ENCODE results near the gene DAAM1.
A peak's percentile ranks its signal among the peaks of the same experiment; 100 is the strongest.

DAAM1 gene

GRCh38 chr14:59187802-59188460, 536 bp upstream of the DAAM1 start:
- peak; percentile 38 to 56 for DNase-seq

- no peak for DNase-seq
Measured at GRCh38 chr14:59189091-59189785, 771 bp downstream of the DAAM1 start.

- DNase-seq, result peak; percentile 61 to 88
Measured at GRCh38 chr14:59189786-59190368, 1.4 kb downstream of the DAAM1 start.

GRCh38 chr14:59190372-59190771, 1.9 kb downstream of the DAAM1 start:
- DNase-seq, result peak in 1 of 2 experiments; percentile 34

- no peak for DNase-seq
Measured at GRCh38 chr14:59195912-59196311, 7.4 kb downstream of the DAAM1 start.

- no peak for DNase-seq
Measured at GRCh38 chr14:59197695-59198262, 9.3 kb downstream of the DAAM1 start.

- no peak for DNase-seq
Measured at GRCh38 chr14:59199205-59199604, 10.7 kb downstream of the DAAM1 start.

- DNase-seq, result no peak
Measured at GRCh38 chr14:59199614-59200013, 11.1 kb downstream of the DAAM1 start.

GRCh38 chr14:59200195-59200594, 11.7 kb downstream of the DAAM1 start:
- DNase-seq, result no peak

- no peak for DNase-seq
Measured at GRCh38 chr14:59202031-59202430, 13.6 kb downstream of the DAAM1 start.

- DNase-seq, result no peak
Measured at GRCh38 chr14:59204305-59204704, 15.8 kb downstream of the DAAM1 start.

- DNase-seq, result no peak
Measured at GRCh38 chr14:59206892-59207291, 18.4 kb downstream of the DAAM1 start.

GRCh38 chr14:59207506-59207933, 19.1 kb downstream of the DAAM1 start:
- no peak for DNase-seq

- no peak for DNase-seq
Measured at GRCh38 chr14:59208224-59208814, 19.9 kb downstream of the DAAM1 start.

GRCh38 chr14:59208954-59209353, 20.5 kb downstream of the DAAM1 start:
- DNase-seq, result no peak

- no peak for DNase-seq
Measured at GRCh38 chr14:59210621-59211020, 22.2 kb downstream of the DAAM1 start.

GRCh38 chr14:59213368-59214315, 25.2 kb downstream of the DAAM1 start:
- DNase-seq, result no peak

- no peak for DNase-seq
Measured at GRCh38 chr14:59214702-59215302, 26.3 kb downstream of the DAAM1 start.

- no peak for DNase-seq
Measured at GRCh38 chr14:59215322-59215721, 26.9 kb downstream of the DAAM1 start.

GRCh38 chr14:59215757-59216156, 27.3 kb downstream of the DAAM1 start:
- no peak for DNase-seq

- DNase-seq, result no peak
Measured at GRCh38 chr14:59217011-59217410, 28.5 kb downstream of the DAAM1 start.

- no peak for DNase-seq
Measured at GRCh38 chr14:59221568-59221967, 33.1 kb downstream of the DAAM1 start.
